ENCODE data around the gene IGFL4.

GRCh38 chr19:45998834-45999233 lies 42.0 kb downstream of the IGFL4 start:
- TF ChIP-seq, protein P1, sequence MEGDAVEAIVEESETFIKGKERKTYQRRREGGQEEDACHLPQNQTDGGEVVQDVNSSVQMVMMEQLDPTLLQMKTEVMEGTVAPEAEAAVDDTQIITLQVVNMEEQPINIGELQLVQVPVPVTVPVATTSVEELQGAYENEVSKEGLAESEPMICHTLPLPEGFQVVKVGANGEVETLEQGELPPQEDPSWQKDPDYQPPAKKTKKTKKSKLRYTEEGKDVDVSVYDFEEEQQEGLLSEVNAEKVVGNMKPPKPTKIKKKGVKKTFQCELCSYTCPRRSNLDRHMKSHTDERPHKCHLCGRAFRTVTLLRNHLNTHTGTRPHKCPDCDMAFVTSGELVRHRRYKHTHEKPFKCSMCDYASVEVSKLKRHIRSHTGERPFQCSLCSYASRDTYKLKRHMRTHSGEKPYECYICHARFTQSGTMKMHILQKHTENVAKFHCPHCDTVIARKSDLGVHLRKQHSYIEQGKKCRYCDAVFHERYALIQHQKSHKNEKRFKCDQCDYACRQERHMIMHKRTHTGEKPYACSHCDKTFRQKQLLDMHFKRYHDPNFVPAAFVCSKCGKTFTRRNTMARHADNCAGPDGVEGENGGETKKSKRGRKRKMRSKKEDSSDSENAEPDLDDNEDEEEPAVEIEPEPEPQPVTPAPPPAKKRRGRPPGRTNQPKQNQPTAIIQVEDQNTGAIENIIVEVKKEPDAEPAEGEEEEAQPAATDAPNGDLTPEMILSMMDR (tag by site-specific recombination; IDR thresholded peaks at IDR 0.05) = no peak
- TF ChIP-seq YY1 (tag by site-specific recombination; IDR thresholded peaks at IDR 0.05) (no peak), IKZF3 (tag by site-specific recombination; IDR thresholded peaks at IDR 0.05) (no peak), ZNF292 (tag by site-specific recombination; IDR thresholded peaks at IDR 0.05; ENCODE audit: borderline replicate concordance, low read depth) (no peak), ZNF157 (tag by site-specific recombination; IDR thresholded peaks at IDR 0.05) (no peak), ZNF785 (tag by site-specific recombination; IDR thresholded peaks at IDR 0.05) (no peak)
